Nephron progenitor cell (in vitro differentiated cells): ENCODE measurements around the gene GALNT8.
"Not testable (repeated sequence)": the region's sequence is repeated elsewhere in the genome, so short reads cannot be mapped to it uniquely, and the experiment has no call there.

Source experiments
- DNase-seq: peaks from one replicate; pipeline ENCODE4 v3.0.0; 2021
- H3K27ac Mint-ChIP-seq: 2 replicates; pipeline ENCODE4 v1.8.0; 2021; ENCODE audit warnings: mild to moderate bottlenecking, moderate library complexity, mixed read lengths
- H3K27me3 Mint-ChIP-seq: 2 replicates; pipeline ENCODE4 v1.8.0; 2021; ENCODE audit warnings: mild to moderate bottlenecking, low read depth, mixed read lengths; ENCODE audit not compliant: poor library complexity
- H3K36me3 Mint-ChIP-seq: 2 replicates; pipeline ENCODE4 v1.8.0; 2021; ENCODE audit warnings: low read depth, mixed read lengths
- H3K4me1 Mint-ChIP-seq: 2 replicates; pipeline ENCODE4 v1.8.0; 2021; ENCODE audit warnings: mixed read lengths
- H3K4me3 Mint-ChIP-seq: 2 replicates; pipeline ENCODE4 v1.8.0; 2021; ENCODE audit warnings: mild to moderate bottlenecking, moderate library complexity, mixed read lengths
- H3K9me3 Mint-ChIP-seq: 2 replicates; pipeline ENCODE4 v1.8.0; 2021; ENCODE audit warnings: mild to moderate bottlenecking, moderate library complexity, mixed read lengths
- TF ChIP-seq, protein P1 (sequence below): fragments of 200-600 bp; sonication (generic); IDR thresholded peaks from 2 replicates; pipeline ENCODE4 v1.5.0; 2021; ENCODE audit warnings: antibody characterized with exemption

The GALNT8 gene

GRCh38 chr12:4744709-4745108 lies 24.5 kb downstream of the GALNT8 start:
- Mint-ChIP-seq H3K9me3 (peaks cover 19% of the 10 kb centered on the region), H3K36me3 (peaks cover 75% of the 10 kb centered on the region), H3K27ac (no peak overlapping the region), H3K4me3 (no peak overlapping the region), H3K27me3 (no peaks in the 10 kb centered on the region), H3K4me1 (peaks cover 15% of the 10 kb centered on the region)
- DNase-seq, result no peak
- TF ChIP-seq, protein P1, sequence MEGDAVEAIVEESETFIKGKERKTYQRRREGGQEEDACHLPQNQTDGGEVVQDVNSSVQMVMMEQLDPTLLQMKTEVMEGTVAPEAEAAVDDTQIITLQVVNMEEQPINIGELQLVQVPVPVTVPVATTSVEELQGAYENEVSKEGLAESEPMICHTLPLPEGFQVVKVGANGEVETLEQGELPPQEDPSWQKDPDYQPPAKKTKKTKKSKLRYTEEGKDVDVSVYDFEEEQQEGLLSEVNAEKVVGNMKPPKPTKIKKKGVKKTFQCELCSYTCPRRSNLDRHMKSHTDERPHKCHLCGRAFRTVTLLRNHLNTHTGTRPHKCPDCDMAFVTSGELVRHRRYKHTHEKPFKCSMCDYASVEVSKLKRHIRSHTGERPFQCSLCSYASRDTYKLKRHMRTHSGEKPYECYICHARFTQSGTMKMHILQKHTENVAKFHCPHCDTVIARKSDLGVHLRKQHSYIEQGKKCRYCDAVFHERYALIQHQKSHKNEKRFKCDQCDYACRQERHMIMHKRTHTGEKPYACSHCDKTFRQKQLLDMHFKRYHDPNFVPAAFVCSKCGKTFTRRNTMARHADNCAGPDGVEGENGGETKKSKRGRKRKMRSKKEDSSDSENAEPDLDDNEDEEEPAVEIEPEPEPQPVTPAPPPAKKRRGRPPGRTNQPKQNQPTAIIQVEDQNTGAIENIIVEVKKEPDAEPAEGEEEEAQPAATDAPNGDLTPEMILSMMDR, result no peak

DNA sequence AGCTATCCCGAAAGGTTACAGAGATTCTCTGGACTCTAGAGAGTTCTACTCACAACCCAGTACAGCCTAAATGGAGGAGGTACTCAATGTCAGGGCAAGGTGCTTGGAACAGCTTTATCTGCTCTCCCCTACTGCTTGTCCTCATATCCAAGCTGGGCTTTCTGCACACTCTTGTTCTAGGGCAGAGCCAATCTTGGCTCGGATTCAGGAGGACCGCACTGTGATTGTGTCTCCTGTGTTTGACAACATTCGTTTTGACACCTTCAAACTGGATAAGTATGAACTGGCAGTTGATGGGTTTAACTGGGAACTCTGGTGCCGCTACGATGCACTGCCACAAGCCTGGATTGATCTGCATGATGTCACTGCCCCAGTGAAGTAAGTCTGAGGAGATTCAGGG lies 25.0 kb downstream of the GALNT8 start:
- no peak overlapping the region for H3K27ac Mint-ChIP-seq
- peaks cover 74% of the 10 kb centered on the region for H3K36me3 Mint-ChIP-seq
- H3K4me3 Mint-ChIP-seq, result no peak overlapping the region
- peaks cover 20% of the 10 kb centered on the region for H3K9me3 Mint-ChIP-seq
- H3K27me3 Mint-ChIP-seq, result no peaks in the 10 kb centered on the region
- DNase-seq, result no peak
- H3K4me1 Mint-ChIP-seq, result peaks cover 15% of the 10 kb centered on the region
- TF ChIP-seq, protein P1, result no peak

DNA sequence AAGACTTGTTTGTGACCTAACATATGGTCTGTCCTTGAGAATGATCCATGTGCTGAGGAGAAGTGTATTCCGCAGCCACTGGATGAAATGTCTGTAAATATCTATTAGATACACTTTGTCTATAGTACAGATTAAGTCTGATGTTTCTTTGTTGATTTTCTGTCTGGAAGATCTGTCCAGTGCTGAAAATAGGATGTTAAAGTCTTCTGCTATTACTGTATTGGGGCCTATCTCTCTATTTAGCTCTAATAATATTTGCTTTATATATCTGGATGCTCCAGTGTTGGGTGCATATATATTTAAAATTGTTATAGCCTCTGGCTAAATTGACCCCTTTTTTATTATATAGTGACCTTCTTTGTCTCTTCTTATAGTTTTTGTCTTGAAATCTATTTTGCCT lies 31.5 kb downstream of the GALNT8 start:
- not testable (repeated sequence) for H3K27me3 Mint-ChIP-seq, DNase-seq, H3K27ac Mint-ChIP-seq, H3K4me3 Mint-ChIP-seq, H3K4me1 Mint-ChIP-seq
- Mint-ChIP-seq H3K36me3 (peaks cover 37% of the 10 kb centered on the region), H3K9me3 (peaks cover 20% of the 10 kb centered on the region)

- TF ChIP-seq, protein P1, result no peak
- Mint-ChIP-seq H3K36me3 (peaks cover 52% of the 10 kb centered on the region), H3K9me3 (no peaks in the 10 kb centered on the region), H3K4me1 (peaks cover 14% of the 10 kb centered on the region), H3K4me3 (no peak overlapping the region), H3K27me3 (peaks cover 7% of the 10 kb centered on the region), H3K27ac (peak overlapping the region; percentile 44)
- no peak for DNase-seq
Observed at GRCh38 chr12:4762773-4763172, 42.6 kb downstream of the GALNT8 start.

DNA sequence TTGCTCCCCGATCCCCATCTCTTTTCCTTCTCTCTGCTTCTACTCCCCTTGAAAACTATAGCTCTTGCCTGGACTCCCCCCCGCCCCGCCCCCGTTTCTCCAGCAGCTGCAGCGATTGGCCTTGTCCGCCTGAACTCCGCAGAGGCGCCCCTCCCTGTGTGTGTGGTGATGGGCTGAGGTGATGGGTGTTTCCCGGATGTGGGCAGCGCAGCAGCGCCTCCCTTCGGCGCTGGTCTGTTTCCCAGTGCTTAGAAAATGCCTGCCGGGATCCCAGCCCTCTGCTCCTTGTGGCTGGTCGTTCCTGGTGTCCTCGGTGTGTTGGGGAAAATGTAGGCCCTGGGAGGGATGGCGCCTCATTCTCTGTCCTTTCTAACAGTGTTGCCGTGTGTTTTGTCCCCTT lies 43.3 kb downstream of the GALNT8 start:
- TF ChIP-seq, protein P1, result peak; percentile 26
- Mint-ChIP-seq H3K4me1 (peaks cover 14% of the 10 kb centered on the region), H3K27ac (no peak overlapping the region), H3K27me3 (peaks cover 7% of the 10 kb centered on the region), H3K36me3 (peaks cover 55% of the 10 kb centered on the region), H3K9me3 (no peaks in the 10 kb centered on the region), H3K4me3 (no peak overlapping the region)
- peak; percentile 66 for DNase-seq

GRCh38 chr12:4766445-4766844 lies 46.2 kb downstream of the GALNT8 start:
- TF ChIP-seq, protein P1, result no peak
- peaks cover 25% of the 10 kb centered on the region for H3K4me1 Mint-ChIP-seq
- no peak overlapping the region for H3K4me3 Mint-ChIP-seq
- H3K36me3 Mint-ChIP-seq, result peaks cover 56% of the 10 kb centered on the region
- no peak overlapping the region for H3K27ac Mint-ChIP-seq
- no peak for DNase-seq
- H3K9me3 Mint-ChIP-seq, result no peaks in the 10 kb centered on the region
- peaks cover 7% of the 10 kb centered on the region for H3K27me3 Mint-ChIP-seq
